H1 (cell line): ENCODE measurements around the gene RAB26.

Experiments used
- ATF3 ChIP-seq: IDR thresholded peaks from 2 replicates; pipeline ENCODE4 v1.6.1; 2011; ENCODE audit warnings: low read depth, mild to moderate bottlenecking, low read length; ENCODE audit not compliant: insufficient read depth
- BRCA1 ChIP-seq: IDR thresholded peaks from 2 replicates; pipeline ENCODE4 v1.6.1; 2012; ENCODE audit warnings: low read depth, low read length, improper control_type of control experiment
- CHD2 ChIP-seq: IDR thresholded peaks from 2 replicates; pipeline ENCODE4 v1.6.1; 2012; ENCODE audit warnings: low read length, improper control_type of control experiment
- EZH2 ChIP-seq: fragments of 200-600 bp; sonication (generic); IDR thresholded peaks from 2 replicates; pipeline ENCODE4 v1.7.1; 2012; ENCODE audit warnings: low read depth, mild to moderate bottlenecking, moderate library complexity, low read length, inconsistent platforms; ENCODE audit not compliant: severe bottlenecking
- NANOG ChIP-seq: IDR thresholded peaks from 2 replicates; pipeline ENCODE4 v1.6.1; 2011; ENCODE audit warnings: low read length, low read depth, mild to moderate bottlenecking, inconsistent platforms; ENCODE audit not compliant: insufficient read depth, poor library complexity, severe bottlenecking
- SIN3A ChIP-seq, 2 experiments: IDR thresholded peaks in 1 of 2; conservative IDR thresholded peaks in 1 of 2; 2 replicates each; pipeline ENCODE4 v1.6.1; 2011 to 2012; ENCODE audit warnings: low read length in 2 of 2, improper control_type of control experiment in 1 of 2, low read depth in 1 of 2, mild to moderate bottlenecking in 1 of 2
- SUZ12 ChIP-seq: fragments of 200-600 bp; sonication (generic); IDR thresholded peaks from 2 replicates; pipeline ENCODE4 v1.6.1; 2012; ENCODE audit warnings: mild to moderate bottlenecking, inconsistent platforms, low read length, moderate library complexity, mixed read lengths
- TAF1 ChIP-seq: IDR thresholded peaks from 2 replicates; pipeline ENCODE4 v1.6.1; 2011; ENCODE audit warnings: mild to moderate bottlenecking, low read depth, low read length
- TCF12 ChIP-seq: IDR thresholded peaks from 2 replicates; pipeline ENCODE4 v1.6.1; 2011; ENCODE audit warnings: low read depth, mild to moderate bottlenecking, low read length
- TF ChIP-seq, protein P1 (sequence below), 3 experiments: IDR thresholded peaks; 1 replicate in 2 of 3; 2 replicates in 1 of 3; pipeline versions ENCODE4 v1.5.1 to v1.6.1; 2011; ENCODE audit warnings: low read length in 3 of 3, mild to moderate bottlenecking in 3 of 3, inconsistent platforms in 2 of 3, low read depth in 1 of 3, moderate library complexity in 1 of 3; ENCODE audit not compliant: insufficient read depth in 1 of 3; ENCODE audit errors: control extremely low read depth in 1 of 3

DNA sequence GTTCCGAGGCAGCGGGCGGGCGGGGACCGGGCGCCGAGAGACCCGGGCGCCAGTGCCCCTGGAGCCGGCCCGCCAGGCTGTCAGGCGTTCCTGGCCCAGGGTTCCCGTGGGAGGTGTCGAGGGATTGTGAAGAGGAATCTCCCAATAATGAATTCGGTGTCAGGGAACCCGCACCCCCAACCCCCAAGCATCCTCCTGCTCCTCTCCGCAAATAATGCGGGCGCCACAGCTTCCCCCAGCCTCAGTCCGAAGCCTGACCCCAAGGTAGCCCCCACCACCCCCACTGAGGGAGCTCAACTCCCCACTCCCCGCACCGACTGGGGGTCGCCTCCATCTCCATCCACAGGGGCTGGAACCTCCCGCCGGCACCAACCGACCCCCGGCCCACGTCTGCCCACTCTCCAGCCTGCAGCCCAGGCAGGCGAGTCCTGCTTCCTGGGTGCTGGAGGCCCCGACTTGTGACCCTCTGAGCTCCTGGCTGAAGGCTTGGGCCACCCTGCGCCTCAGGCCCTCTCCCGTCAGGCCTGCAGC is 48.6 kb downstream of the RAB26 start:
- TF ChIP-seq, protein P1, sequence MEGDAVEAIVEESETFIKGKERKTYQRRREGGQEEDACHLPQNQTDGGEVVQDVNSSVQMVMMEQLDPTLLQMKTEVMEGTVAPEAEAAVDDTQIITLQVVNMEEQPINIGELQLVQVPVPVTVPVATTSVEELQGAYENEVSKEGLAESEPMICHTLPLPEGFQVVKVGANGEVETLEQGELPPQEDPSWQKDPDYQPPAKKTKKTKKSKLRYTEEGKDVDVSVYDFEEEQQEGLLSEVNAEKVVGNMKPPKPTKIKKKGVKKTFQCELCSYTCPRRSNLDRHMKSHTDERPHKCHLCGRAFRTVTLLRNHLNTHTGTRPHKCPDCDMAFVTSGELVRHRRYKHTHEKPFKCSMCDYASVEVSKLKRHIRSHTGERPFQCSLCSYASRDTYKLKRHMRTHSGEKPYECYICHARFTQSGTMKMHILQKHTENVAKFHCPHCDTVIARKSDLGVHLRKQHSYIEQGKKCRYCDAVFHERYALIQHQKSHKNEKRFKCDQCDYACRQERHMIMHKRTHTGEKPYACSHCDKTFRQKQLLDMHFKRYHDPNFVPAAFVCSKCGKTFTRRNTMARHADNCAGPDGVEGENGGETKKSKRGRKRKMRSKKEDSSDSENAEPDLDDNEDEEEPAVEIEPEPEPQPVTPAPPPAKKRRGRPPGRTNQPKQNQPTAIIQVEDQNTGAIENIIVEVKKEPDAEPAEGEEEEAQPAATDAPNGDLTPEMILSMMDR (IDR thresholded peaks at IDR 0.05; ENCODE audit: control extremely low read depth in 1 of 3, insufficient read depth in 1 of 3, low read depth in 1 of 3, low read length in 3 of 3): no peak
- TF ChIP-seq EZH2 (no peak), TCF12 (no peak), CHD2 (no peak), SIN3A (conservative IDR thresholded peaks at IDR 0.05 in 1 of 2, IDR thresholded peaks at IDR 0.05 in 1 of 2; ENCODE audit: low read depth in 1 of 2, low read length in 2 of 2) (no peak), ATF3 (no peak), SUZ12 (peak; percentile 31), BRCA1 (no peak), NANOG (no peak), TAF1 (no peak)
